H1 (cell line): ENCODE measurements around the gene YAF2. TPM values are rescaled to one million over a fixed set of nuclear protein-coding genes. Genes with fewer than 3 reads are reported as not detected.

ENCODE experiments used
- CTCF ChIA-PET: fragments of 300-600 bp; sonication (Branson Sonifier 250); formaldehyde crosslinking; loops from one replicate; lab custom pipeline; 2021; ENCODE audit not compliant: partially characterized antibody; lab: Charles Lee
- POLR2A ChIA-PET: fragments of 300-600 bp; sonication (Branson Sonifier 250); formaldehyde crosslinking; loops from one replicate; lab custom pipeline; 2021; ENCODE audit warnings: inconsistent platforms; ENCODE audit not compliant: partially characterized antibody; lab: Charles Lee
- DNase-seq, 2 experiments: peaks; one replicate each; pipeline versions ENCODE4 v3.0.0 to v3.0.0-alpha.2; 2010 to 2022; ENCODE audit warnings: low spot score in 2 of 2, low read depth in 1 of 2, mixed read lengths in 1 of 2
- FAIRE-seq: peaks from 2 replicates; lab custom pipeline; 2011; peaks lifted over from hg19 to GRCh38; lab: Jason Lieb, UNC
- H2AFZ ChIP-seq: 2 replicates; pipeline ENCODE4 v1.8.1; 2012; ENCODE audit warnings: low read length, inconsistent platforms
- H2AK5ac ChIP-seq: 2 replicates; pipeline ENCODE4 v1.6.1; 2013; ENCODE audit warnings: low read depth, low read length
- H2BK120ac ChIP-seq: replicated peaks from 2 replicates; pipeline ENCODE3; 2013; ENCODE audit warnings: low read depth, low read length, inconsistent platforms
- H2BK12ac ChIP-seq: 2 replicates; pipeline ENCODE4 v1.6.1; 2013; ENCODE audit warnings: low read depth, low read length
- H2BK15ac ChIP-seq: 2 replicates; pipeline ENCODE4 v1.6.1; 2013; ENCODE audit warnings: low read length
- H2BK20ac ChIP-seq: 2 replicates; pipeline ENCODE4 v1.6.1; 2013; ENCODE audit warnings: low read length
- H2BK5ac ChIP-seq: 2 replicates; pipeline ENCODE4 v1.6.1; 2013; ENCODE audit warnings: low read depth, low read length
- H3K14ac ChIP-seq: 2 replicates; pipeline ENCODE4 v1.6.1; 2013; ENCODE audit warnings: inconsistent platforms; ENCODE audit not compliant: insufficient read length
- H3K18ac ChIP-seq: 2 replicates; pipeline ENCODE4 v1.6.1; 2013; ENCODE audit warnings: low read length; ENCODE audit errors: extremely low read depth
- H3K23ac ChIP-seq: 2 replicates; pipeline ENCODE4 v1.6.1; 2013; ENCODE audit warnings: inconsistent platforms; ENCODE audit not compliant: insufficient read length
- H3K23me2 ChIP-seq: 2 replicates; pipeline ENCODE4 v1.6.1; 2013; ENCODE audit warnings: low read depth, low read length
- H3K27ac ChIP-seq: 2 replicates; pipeline ENCODE4 v1.6.1; 2011; ENCODE audit warnings: low read depth, low read length, inconsistent platforms
- H3K27me3 ChIP-seq, 4 experiments: replicated peaks in 1 of 4; 1 replicate in 1 of 4; 2 replicates in 3 of 4; pipeline versions ENCODE4 v1.6.1 to v1.8.1; 2011 to 2013; ENCODE audit warnings: low read length in 3 of 4, mild to moderate bottlenecking in 3 of 4, inconsistent platforms in 2 of 4, mixed read lengths in 2 of 4, moderate library complexity in 1 of 4; ENCODE audit not compliant: control insufficient read depth in 3 of 4, insufficient read depth in 3 of 4; ENCODE audit errors: extremely low read depth in 1 of 4
- H3K36me3 ChIP-seq, 4 experiments: 2 replicates each; pipeline versions ENCODE4 v1.6.1 to v1.8.1; 2011 to 2013; ENCODE audit warnings: mild to moderate bottlenecking in 4 of 4, low read length in 3 of 4, moderate library complexity in 2 of 4, control low read depth in 1 of 4, inconsistent platforms in 1 of 4; ENCODE audit not compliant: insufficient read depth in 4 of 4, control insufficient read depth in 2 of 4
- H3K4ac ChIP-seq: replicated peaks from 2 replicates; pipeline ENCODE3; 2013; ENCODE audit warnings: low read length, low read depth, mixed read lengths, inconsistent platforms; ENCODE audit not compliant: insufficient read length
- H3K4me1 ChIP-seq, 4 experiments: replicated peaks in 1 of 4; 1 replicate in 1 of 4; 2 replicates in 3 of 4; pipeline versions ENCODE4 v1.6.1 to v1.8.1; 2011 to 2013; ENCODE audit warnings: low read length in 3 of 4, inconsistent platforms in 2 of 4, mixed read lengths in 1 of 4; ENCODE audit not compliant: insufficient read depth in 4 of 4, control insufficient read depth in 3 of 4
- H3K4me2 ChIP-seq, 2 experiments: 2 replicates each; pipeline versions ENCODE4 v1.6.1 to v1.8.1; 2011 to 2013; ENCODE audit warnings: low read depth in 2 of 2, low read length in 2 of 2, control low read depth in 1 of 2, inconsistent platforms in 1 of 2, mild to moderate bottlenecking in 1 of 2; ENCODE audit not compliant: insufficient read depth in 1 of 2
- H3K4me3 ChIP-seq, 4 experiments: fragments of 200-600, 300-600 bp in 1 of 4; sonication (generic), shearing (Covaris generic), sonication (Bioruptor Twin) in 1 of 4; 2 replicates each; pipeline versions ENCODE4 v1.5.1 to v1.8.1; 2011 to 2016; ENCODE audit warnings: low read length in 4 of 4, low read depth in 3 of 4, control low read depth in 2 of 4, inconsistent platforms in 2 of 4, mild to moderate bottlenecking in 2 of 4, mixed read lengths in 1 of 4, moderate library complexity in 1 of 4; ENCODE audit not compliant: insufficient read depth in 2 of 4; ENCODE audit errors: extremely low read depth in 1 of 4
- H3K56ac ChIP-seq: replicated peaks from 2 replicates; pipeline ENCODE3; 2013; ENCODE audit warnings: low read depth, mild to moderate bottlenecking, mixed read lengths, low read length, inconsistent platforms; ENCODE audit not compliant: insufficient read length
- H3K79me1 ChIP-seq: 2 replicates; pipeline ENCODE4 v1.6.1; 2013; ENCODE audit warnings: low read depth, low read length, control low read depth
- H3K79me2 ChIP-seq, 2 experiments: 2 replicates each; pipeline versions ENCODE4 v1.6.1 to v1.8.1; 2012 to 2013; ENCODE audit warnings: low read length in 2 of 2, mild to moderate bottlenecking in 2 of 2, inconsistent platforms in 1 of 2; ENCODE audit not compliant: insufficient read depth in 2 of 2, control insufficient read depth in 1 of 2
- H3K9ac ChIP-seq, 4 experiments: replicated peaks in 1 of 4; 1 replicate in 1 of 4; 2 replicates in 3 of 4; pipeline versions ENCODE4 v1.6.1 to v1.8.1; 2011 to 2013; ENCODE audit warnings: low read depth in 3 of 4, low read length in 3 of 4, control low read depth in 2 of 4, mild to moderate bottlenecking in 2 of 4, moderate library complexity in 2 of 4, inconsistent platforms in 1 of 4; ENCODE audit errors: extremely low read depth in 1 of 4
- H3K9me3 ChIP-seq, 2 experiments: 2 replicates each; pipeline versions ENCODE4 v1.6.1 to v1.8.1; 2012 to 2013; ENCODE audit warnings: mild to moderate bottlenecking in 2 of 2, moderate library complexity in 2 of 2, control low read depth in 1 of 2, inconsistent platforms in 1 of 2, low read depth in 1 of 2, low read length in 1 of 2, mixed read lengths in 1 of 2; ENCODE audit not compliant: insufficient read depth in 2 of 2
- H4K20me1 ChIP-seq, 2 experiments: replicated peaks in 1 of 2; 2 replicates each; pipeline versions ENCODE3 to v1.8.1; 2011 to 2013; ENCODE audit warnings: inconsistent platforms in 2 of 2, low read length in 2 of 2, mild to moderate bottlenecking in 1 of 2; ENCODE audit not compliant: insufficient read depth in 2 of 2, control insufficient read depth in 1 of 2
- H4K5ac ChIP-seq: 2 replicates; pipeline ENCODE4 v1.6.1; 2013; ENCODE audit warnings: low read length, low read depth, mixed read lengths, inconsistent platforms; ENCODE audit not compliant: insufficient read length
- H4K8ac ChIP-seq: 2 replicates; pipeline ENCODE4 v1.8.0; 2013; ENCODE audit warnings: mild to moderate bottlenecking, moderate library complexity, low read length, inconsistent platforms; ENCODE audit not compliant: insufficient read depth; ENCODE audit errors: extremely low read depth
- H4K91ac ChIP-seq: replicated peaks from 2 replicates; pipeline ENCODE3; 2013; ENCODE audit warnings: low read length, mixed read lengths, inconsistent platforms; ENCODE audit not compliant: insufficient read length
- BACH1 ChIP-seq: IDR thresholded peaks from 2 replicates; pipeline ENCODE4 v1.6.1; 2012; ENCODE audit warnings: low read length, improper control_type of control experiment
- CTBP2 ChIP-seq: IDR thresholded peaks from 2 replicates; pipeline ENCODE4 v1.7.0; 2011; ENCODE audit warnings: borderline replicate concordance, mild to moderate bottlenecking, moderate library complexity, mixed read lengths, low read length; ENCODE audit not compliant: insufficient read depth, insufficient read length
- EGR1 ChIP-seq: IDR thresholded peaks from 2 replicates; pipeline ENCODE4 v1.6.1; 2011; ENCODE audit warnings: low read depth, low read length, borderline replicate concordance
- EZH2 ChIP-seq: fragments of 200-600 bp; sonication (generic); IDR thresholded peaks from 2 replicates; pipeline ENCODE4 v1.7.1; 2012; ENCODE audit warnings: low read depth, mild to moderate bottlenecking, moderate library complexity, low read length, inconsistent platforms; ENCODE audit not compliant: severe bottlenecking
- FOSL1 ChIP-seq: IDR thresholded peaks from 2 replicates; pipeline ENCODE4 v1.6.1; 2011; ENCODE audit warnings: mild to moderate bottlenecking, low read depth, low read length, moderate library complexity; ENCODE audit not compliant: insufficient read depth
- JUND ChIP-seq: IDR thresholded peaks from 2 replicates; pipeline ENCODE4 v1.6.1; 2011; ENCODE audit warnings: mild to moderate bottlenecking, improper control_type of control experiment, low read length
- KDM1A ChIP-seq: fragments of 200-600, 300-600 bp; sonication (generic); IDR thresholded peaks from 2 replicates; pipeline ENCODE4 v1.7.1; 2016; ENCODE audit warnings: mild to moderate bottlenecking, low read length, borderline replicate concordance
- MAX ChIP-seq: IDR thresholded peaks from 2 replicates; pipeline ENCODE4 v1.6.1; 2012; ENCODE audit warnings: inconsistent platforms
- POLR2A ChIP-seq, 2 experiments: IDR thresholded peaks; 1 replicate in 1 of 2; 2 replicates in 1 of 2; pipeline ENCODE4 v1.6.1; 2011; ENCODE audit warnings: low read depth in 2 of 2, low read length in 2 of 2, mild to moderate bottlenecking in 2 of 2; ENCODE audit errors: control extremely low read depth in 1 of 2
- POU5F1 ChIP-seq: IDR thresholded peaks from 2 replicates; pipeline ENCODE4 v1.6.1; 2011; ENCODE audit warnings: low read depth, mild to moderate bottlenecking, low read length, moderate library complexity
- RAD21 ChIP-seq, 2 experiments: IDR thresholded peaks in 1 of 2; conservative IDR thresholded peaks in 1 of 2; 2 replicates each; pipeline ENCODE4 v1.6.1; 2011; ENCODE audit warnings: low read depth in 2 of 2, low read length in 2 of 2, improper control_type of control experiment in 1 of 2, inconsistent platforms in 1 of 2, mild to moderate bottlenecking in 1 of 2, moderate library complexity in 1 of 2
- SP1 ChIP-seq: IDR thresholded peaks from 2 replicates; pipeline ENCODE4 v1.6.1; 2011; ENCODE audit warnings: low read depth, low read length
- TAF1 ChIP-seq: IDR thresholded peaks from 2 replicates; pipeline ENCODE4 v1.6.1; 2011; ENCODE audit warnings: mild to moderate bottlenecking, low read depth, low read length
- TAF7 ChIP-seq: optimal IDR thresholded peaks from 2 replicates; pipeline ENCODE3; 2011; ENCODE audit warnings: low read depth, mild to moderate bottlenecking, inconsistent platforms, low read length, moderate library complexity, borderline replicate concordance
- ZNF274 ChIP-seq: IDR thresholded peaks from 2 replicates; pipeline ENCODE4 v1.7.0; 2012; ENCODE audit warnings: low read length, borderline replicate concordance; ENCODE audit errors: extremely low read depth
- WGBS, 2 experiments: shearing (Covaris generic) in 1 of 2; methylation state at CpG; one replicate each; pipeline versions ENCODE4 v1.1.6 to v1.1.7; 2013 to 2015; ENCODE audit warnings: low lambda C conversion rate in 2 of 2, mixed read lengths in 2 of 2, inconsistent platforms in 1 of 2, low coverage in 1 of 2, missing lambda C conversion rate in 1 of 2; ENCODE audit not compliant: insufficient replicate concordance in 2 of 2, insufficient coverage in 1 of 2, insufficient read length in 1 of 2; ENCODE audit errors: extremely low coverage in 1 of 2, missing lambda C conversion rate in 1 of 2; 5-methylcytosine and 5-hydroxymethylcytosine counted together
- polyA plus RNA-seq, 7 experiments: library from polyadenylated mRNA; depleted of rRNA in 3 of 7; stranded (reverse) in 5 of 7; unstranded in 2 of 7; fragments of >200 nt in 5 of 7; fragments of 200-250 nt in 2 of 7; gene quantifications; 1 replicate in 5 of 7; 2 replicates in 1 of 7; 4 replicates in 1 of 7; pipeline versions ENCODE4 v1.2.1 to v1.2.3, GENCODE V29; 2011 to 2013; ENCODE audit warnings: missing spikeins in 2 of 7, mixed read lengths in 2 of 7
- total RNA-seq: library from RNA; stranded (reverse); fragmentation: NEBNext Ultra II Directional; extraction: Animal tissue kit (Norgen Biotek cat#: 25700); gene quantifications from 2 replicates; pipeline ENCODE4 v1.2.1, GENCODE V29; 2021

YAF2 gene
- total and polyA plus RNA-seq, 2 of the 8 experiments (the other 6 are each of a cell fraction or from before 2014, with no cell fraction given): 0.50 to 2.2 TPM

DNA sequence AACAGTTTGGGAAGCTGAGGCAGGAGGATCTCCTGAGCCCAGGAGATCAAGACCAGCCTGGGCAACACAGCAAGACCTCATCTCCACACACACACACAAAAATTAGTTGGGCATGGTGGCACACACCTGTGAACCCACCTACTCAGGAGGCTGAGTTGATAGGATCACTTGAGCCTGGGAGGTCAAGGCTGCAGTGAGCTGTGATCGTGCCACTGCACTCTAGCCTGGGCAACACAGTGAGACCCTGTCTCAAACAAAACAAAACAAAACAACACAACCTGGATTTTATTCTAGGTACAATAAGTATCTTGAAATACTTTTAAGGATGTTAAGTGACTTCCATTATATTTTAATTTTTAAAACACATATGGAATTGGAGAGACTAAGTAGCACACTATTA lies 45.8 kb downstream of the YAF2 start:
- no peaks in the 10 kb centered on the region for H3K27me3 ChIP-seq
- no peak overlapping the region for H4K91ac ChIP-seq
- no peak overlapping the region for H2AFZ ChIP-seq
- H3K79me2 ChIP-seq: no peaks in the 10 kb centered on the region
- H4K20me1 ChIP-seq: no peaks in the 10 kb centered on the region
- H3K4me3 ChIP-seq: no peak overlapping the region
- H3K23me2 ChIP-seq: no peaks in the 10 kb centered on the region
- no peak overlapping the region for H2AK5ac ChIP-seq
- H2BK5ac ChIP-seq: no peak overlapping the region
- ChIA-PET POLR2A (no interaction called here), CTCF (no interaction called here)
- no peak overlapping the region for H3K23ac ChIP-seq
- no peak overlapping the region for H4K8ac ChIP-seq
- H3K14ac ChIP-seq: no peak overlapping the region
- no peak overlapping the region for H2BK20ac ChIP-seq
- no peak overlapping the region for H3K4ac ChIP-seq
- no peaks in the 10 kb centered on the region for H3K9me3 ChIP-seq
- H3K27ac ChIP-seq: no peak overlapping the region
- no peak for DNase-seq
- H3K4me1 ChIP-seq: 0 out of 7 replicates have a peak, but pooled peaks cover 0 to 2% (median 0%) of the 10 kb centered on the region in 4 experiments
- no peak overlapping the region for H4K5ac ChIP-seq
- H3K4me2 ChIP-seq: no peak overlapping the region
- FAIRE-seq: no peak
- 91% methylated on average over 1 of the region's 1 CpG; no CpG with 5 or more reads in 1 of the 2 experiments for WGBS, 2 experiments
- H3K9ac ChIP-seq: no peak overlapping the region
- no peaks in the 10 kb centered on the region for H3K79me1 ChIP-seq
- H3K36me3 ChIP-seq: no peaks in the 10 kb centered on the region
- no peak overlapping the region for H3K56ac ChIP-seq
- no peak overlapping the region for H2BK15ac ChIP-seq
- no peak overlapping the region for H2BK120ac ChIP-seq
- H2BK12ac ChIP-seq: no peak overlapping the region
- H3K18ac ChIP-seq: no peak overlapping the region
- TF ChIP-seq JUND (no peak), POLR2A (IDR thresholded peaks at IDR 0.05; ENCODE audit: control extremely low read depth in 1 of 2, low read depth in 2 of 2, low read length in 2 of 2) (no peak), CTBP2 (no peak), ZNF274 (no peak), SP1 (no peak), MAX (no peak), TAF7 (no peak), BACH1 (no peak), EZH2 (no peak), KDM1A (no peak), POU5F1 (no peak), EGR1 (no peak), RAD21 (IDR thresholded peaks at IDR 0.05 in 1 of 2, conservative IDR thresholded peaks at IDR 0.05 in 1 of 2; ENCODE audit: low read depth in 2 of 2, low read length in 2 of 2) (no peak), TAF1 (no peak), FOSL1 (no peak)
